Spleen (tissue), 11 donors: ENCODE results near the gene GPR158. TPM values are rescaled to one million over a fixed set of nuclear protein-coding genes. Genes with fewer than 3 reads are reported as not detected.

Experiments
- DNase-seq: peaks from one replicate; pipeline ENCODE4 v3.0.0-alpha.2; 2020
- H3K27ac ChIP-seq, 8 donors: fragments of 200-600 bp; sonication (generic) in 7 of 8; 1 replicate in 4 of 8; 2 replicates in 4 of 8; pipeline versions ENCODE4 v1.5.0 to v1.8.0; 2016 to 2021; ENCODE audit warnings: inconsistent platforms in 4 of 8, mild to moderate bottlenecking in 4 of 8, moderate library complexity in 1 of 8
- H3K27me3 ChIP-seq, 7 donors: fragments of 200-600 bp; sonication (generic) in 6 of 7; replicated peaks in 1 of 7; 1 replicate in 4 of 7; 2 replicates in 3 of 7; pipeline versions ENCODE4 v1.5.0 to v1.8.0; 2016 to 2021; ENCODE audit warnings: inconsistent platforms in 3 of 7, mild to moderate bottlenecking in 1 of 7
- H3K36me3 ChIP-seq, 6 donors: fragments of 200-600 bp; sonication (generic) in 5 of 6; 1 replicate in 4 of 6; 2 replicates in 2 of 6; pipeline versions ENCODE4 v1.5.0 to v1.8.0; 2016 to 2021; ENCODE audit warnings: inconsistent platforms in 2 of 6
- H3K4me1 ChIP-seq, 6 donors: fragments of 200-600 bp; sonication (generic) in 5 of 6; 1 replicate in 3 of 6; 2 replicates in 3 of 6; pipeline versions ENCODE4 v1.5.0 to v1.8.0; 2016 to 2021; ENCODE audit warnings: inconsistent platforms in 3 of 6
- H3K4me3 ChIP-seq, 8 donors: fragments of 200-600 bp; sonication (generic) in 7 of 8; 1 replicate in 4 of 8; 2 replicates in 4 of 8; pipeline versions ENCODE4 v1.5.0 to v1.8.0; 2016 to 2021; ENCODE audit warnings: inconsistent platforms in 4 of 8, mild to moderate bottlenecking in 4 of 8, moderate library complexity in 2 of 8
- H3K9me3 ChIP-seq, 8 donors: fragments of 200-600 bp; sonication (generic) in 7 of 8; 1 replicate in 4 of 8; 2 replicates in 4 of 8; pipeline versions ENCODE4 v1.5.0 to v1.8.0; 2016 to 2021; ENCODE audit warnings: inconsistent platforms in 4 of 8
- POLR2A ChIP-seq, 3 donors: fragments of 450-650 bp; IDR thresholded peaks; one replicate each; pipeline ENCODE4 v1.5.1; 2017; ENCODE audit warnings: antibody characterized with exemption in 3 of 3, mild to moderate bottlenecking in 1 of 3
- POLR2AphosphoS5 ChIP-seq, 3 donors: sonication (generic); formaldehyde crosslinking; IDR thresholded peaks; one replicate each; pipeline ENCODE4 v1.5.1; 2017; ENCODE audit warnings: antibody characterized with exemption in 3 of 3
- WGBS, 5 donors: extraction: QIAGEN DNeasy Blood & Tissue Kit in 3 of 5; methylation state at CpG; one replicate each; pipeline versions ENCODE4 v1.1.5 to v1.1.7; 2013 to 2018; 5-methylcytosine and 5-hydroxymethylcytosine counted together
- intact Hi-C: fragments of 100-400 bp; cut with DNase I; formaldehyde crosslinking; loops from one replicate; pipeline ENCODE4 v1.15.0; 2023; ENCODE audit warnings: low total_unique reads
- polyA plus RNA-seq, 3 donors: library from polyadenylated mRNA; stranded (reverse); fragments of 200-250 nt; gene quantifications; one replicate each; pipeline ENCODE4 v1.2.1, GENCODE V29; 2013
- total RNA-seq, 7 donors: library from RNA; depleted of rRNA in 3 of 7; stranded (reverse); fragments of >200 nt in 3 of 7; fragmentation: NEBNext Ultra II Directional in 4 of 7; extraction: Animal tissue kit (Norgen Biotek cat#: 25700) in 4 of 7; gene quantifications; one replicate each; pipeline versions ENCODE4 v1.1.0 to v1.2.1, GENCODE V29; 2016 to 2021
- TF ChIP-seq, protein P1 (sequence below), 11 experiments: fragments of 200-600 bp in 7 of 11; fragments of 450-650 bp in 4 of 11; sonication (generic) in 4 of 11; IDR thresholded peaks in 8 of 11; conservative IDR thresholded peaks in 3 of 11; 1 replicate in 7 of 11; 2 replicates in 4 of 11; pipeline versions ENCODE4 v1.4.0 to v1.8.0; 2016 to 2021; ENCODE audit warnings: antibody characterized with exemption in 11 of 11, inconsistent platforms in 4 of 11, mild to moderate bottlenecking in 1 of 11
- donor health status: healthy with polysubstance abuse.
- donor health status: DM: no; HTN: no; CAD: no; lungs with moderate emphysema.
- donor health status: DM: no; HTN: no; CAD: no.
- donor health status: Bipolar disorder and iron deficiency.
- donor health status: healthy.
- donor health status: DM: no; HTN: no; CAD: no.
- donor health status: DM: yes; HTN: yes; CAD: no.

Gene GPR158
- total and polyA plus RNA-seq, 10 donors: 0.03 to 0.79 (median 0.16) TPM

DNA sequence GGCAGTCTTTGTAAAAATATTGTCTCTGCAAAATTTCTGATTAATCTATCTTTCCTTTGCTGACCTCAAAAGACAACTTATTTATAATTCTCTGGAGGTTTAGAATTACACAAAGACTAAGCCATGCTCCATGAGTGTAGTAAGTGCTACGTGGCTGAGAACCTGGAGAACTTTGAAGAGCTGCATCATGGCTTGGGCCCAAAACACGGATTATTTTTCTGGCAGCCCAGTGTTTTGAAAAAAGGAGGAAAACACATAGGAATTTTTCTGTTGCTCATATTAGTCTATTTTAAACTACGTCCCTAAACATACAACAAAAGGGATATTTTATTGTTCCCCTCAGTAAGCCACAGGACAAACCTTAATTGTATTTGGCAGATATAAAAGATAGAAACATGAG lies 398.5 kb downstream of the GPR158 start:
- DNase-seq: no peak
- H3K9me3 ChIP-seq: no peaks in the 10 kb centered on the region
- no peaks in the 10 kb centered on the region for H3K27me3 ChIP-seq
- no peak overlapping the region for H3K4me3 ChIP-seq
- intact Hi-C loops: no loop called here
- 66 to 77% (median 72%) methylated on average over 3 of the region's 3 CpGs for WGBS, 5 donors
- H3K36me3 ChIP-seq: no peaks in the 10 kb centered on the region
- TF ChIP-seq POLR2A (IDR thresholded peaks at IDR 0.05) (no peak), POLR2AphosphoS5 (IDR thresholded peaks at IDR 0.05) (no peak)
- TF ChIP-seq, protein P1, sequence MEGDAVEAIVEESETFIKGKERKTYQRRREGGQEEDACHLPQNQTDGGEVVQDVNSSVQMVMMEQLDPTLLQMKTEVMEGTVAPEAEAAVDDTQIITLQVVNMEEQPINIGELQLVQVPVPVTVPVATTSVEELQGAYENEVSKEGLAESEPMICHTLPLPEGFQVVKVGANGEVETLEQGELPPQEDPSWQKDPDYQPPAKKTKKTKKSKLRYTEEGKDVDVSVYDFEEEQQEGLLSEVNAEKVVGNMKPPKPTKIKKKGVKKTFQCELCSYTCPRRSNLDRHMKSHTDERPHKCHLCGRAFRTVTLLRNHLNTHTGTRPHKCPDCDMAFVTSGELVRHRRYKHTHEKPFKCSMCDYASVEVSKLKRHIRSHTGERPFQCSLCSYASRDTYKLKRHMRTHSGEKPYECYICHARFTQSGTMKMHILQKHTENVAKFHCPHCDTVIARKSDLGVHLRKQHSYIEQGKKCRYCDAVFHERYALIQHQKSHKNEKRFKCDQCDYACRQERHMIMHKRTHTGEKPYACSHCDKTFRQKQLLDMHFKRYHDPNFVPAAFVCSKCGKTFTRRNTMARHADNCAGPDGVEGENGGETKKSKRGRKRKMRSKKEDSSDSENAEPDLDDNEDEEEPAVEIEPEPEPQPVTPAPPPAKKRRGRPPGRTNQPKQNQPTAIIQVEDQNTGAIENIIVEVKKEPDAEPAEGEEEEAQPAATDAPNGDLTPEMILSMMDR (IDR thresholded peaks at IDR 0.05 in 8 of 11, conservative IDR thresholded peaks at IDR 0.05 in 3 of 11): no peak
- H3K27ac ChIP-seq: no peak overlapping the region
- no peaks in the 10 kb centered on the region for H3K4me1 ChIP-seq

DNA sequence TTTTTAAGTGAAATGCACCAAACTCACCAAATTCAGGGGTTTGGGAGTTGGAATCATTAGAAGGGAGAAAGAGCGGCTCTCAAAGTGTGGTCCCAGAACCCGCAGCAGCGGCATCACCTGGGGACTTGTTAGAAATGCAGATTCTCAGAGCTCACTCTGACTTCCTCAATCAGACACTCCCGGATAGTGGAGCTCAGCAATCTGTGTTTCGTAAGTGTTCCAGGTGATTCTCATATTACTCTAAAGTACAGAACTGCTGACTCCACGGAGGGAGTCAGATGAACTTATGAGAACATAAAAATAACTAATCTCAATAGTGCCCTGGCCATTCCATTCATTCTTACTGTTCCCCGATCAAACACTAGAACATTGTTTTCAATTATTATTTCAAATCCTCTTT lies 400.5 kb downstream of the GPR158 start:
- intact Hi-C loops: no loop called here
- TF ChIP-seq POLR2AphosphoS5 (IDR thresholded peaks at IDR 0.05): no peak
- TF ChIP-seq POLR2A (IDR thresholded peaks at IDR 0.05): no peak
- TF ChIP-seq, protein P1 (IDR thresholded peaks at IDR 0.05 in 8 of 11, conservative IDR thresholded peaks at IDR 0.05 in 3 of 11): no peak
- H3K27ac ChIP-seq: no peak overlapping the region
- no peaks in the 10 kb centered on the region for H3K36me3 ChIP-seq
- 61 to 73% (median 67%) methylated on average over 7 of the region's 7 CpGs for WGBS, 5 donors
- H3K4me1 ChIP-seq: no peaks in the 10 kb centered on the region
- no peak for DNase-seq
- no peak overlapping the region for H3K4me3 ChIP-seq
- no peaks in the 10 kb centered on the region for H3K9me3 ChIP-seq
- H3K27me3 ChIP-seq: no peaks in the 10 kb centered on the region

DNA sequence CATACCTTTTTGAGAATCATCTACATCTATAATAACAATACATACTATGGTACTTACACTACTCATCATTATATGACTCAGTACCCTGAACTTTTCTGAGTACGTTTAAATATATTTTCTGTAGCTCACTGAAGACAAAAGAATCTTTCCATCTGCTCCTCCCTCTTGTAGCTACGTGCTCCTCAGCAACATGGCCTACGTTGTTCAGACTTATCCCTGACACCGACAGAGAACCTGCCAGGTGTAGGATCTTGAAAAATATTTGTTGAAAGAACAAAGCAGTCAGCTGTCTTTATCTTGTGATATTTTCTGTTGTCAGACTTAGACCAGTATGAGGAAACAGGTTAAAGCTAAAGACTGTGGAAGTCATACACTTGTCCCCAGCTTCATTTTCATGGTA lies 403.3 kb downstream of the GPR158 start:
- WGBS, 5 donors: 81 to 88% (median 82%) methylated on average over 4 of the region's 4 CpGs
- intact Hi-C loops: no loop called here
- TF ChIP-seq POLR2A (IDR thresholded peaks at IDR 0.05): no peak
- TF ChIP-seq, protein P1 (IDR thresholded peaks at IDR 0.05 in 8 of 11, conservative IDR thresholded peaks at IDR 0.05 in 3 of 11): no peak
- no peak for TF ChIP-seq POLR2AphosphoS5 (IDR thresholded peaks at IDR 0.05)
- no peak for DNase-seq
- Histone ChIP-seq H3K27ac (no peak overlapping the region), H3K9me3 (peaks cover 0 to 8% (median 0%) of the 10 kb centered on the region in 8 donors), H3K36me3 (no peaks in the 10 kb centered on the region), H3K27me3 (no peaks in the 10 kb centered on the region), H3K4me1 (no peaks in the 10 kb centered on the region), H3K4me3 (no peak overlapping the region)

DNA sequence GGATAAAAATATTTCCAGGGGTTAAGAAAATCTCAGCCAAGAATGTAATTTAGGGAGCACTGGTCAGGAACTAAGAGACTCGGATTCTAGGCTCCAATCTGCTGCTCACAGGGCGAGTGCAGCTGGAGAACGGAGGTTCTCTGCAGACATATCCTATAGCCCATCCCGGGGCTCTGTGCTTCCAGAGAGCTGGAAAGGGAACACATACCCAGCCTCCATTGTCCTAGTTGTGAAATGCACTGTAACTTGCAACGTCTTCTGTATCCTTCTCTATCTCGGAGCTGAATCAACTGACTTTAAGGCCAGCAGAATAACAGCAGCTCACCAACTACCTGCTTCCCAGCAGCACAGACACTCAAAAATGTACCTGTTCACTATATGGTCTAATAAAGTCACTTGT lies 408.2 kb downstream of the GPR158 start:
- peaks cover 0 to 29% (median 15%) of the 10 kb centered on the region in 8 donors for H3K9me3 ChIP-seq

More for the DNA sequence above, 408.2 kb downstream of the GPR158 start:
- H3K36me3 ChIP-seq: no peaks in the 10 kb centered on the region
- WGBS, 5 donors: 76 to 89% (median 80%) methylated on average over 6 of the region's 6 CpGs
- intact Hi-C loops: no loop called here
- H3K4me3 ChIP-seq: no peak overlapping the region
- H3K27me3 ChIP-seq: no peaks in the 10 kb centered on the region
- no peak overlapping the region for H3K27ac ChIP-seq
- no peaks in the 10 kb centered on the region for H3K4me1 ChIP-seq
- no peak for DNase-seq
- TF ChIP-seq, protein P1 (IDR thresholded peaks at IDR 0.05 in 8 of 11, conservative IDR thresholded peaks at IDR 0.05 in 3 of 11): no peak
- TF ChIP-seq POLR2AphosphoS5 (IDR thresholded peaks at IDR 0.05) (no peak), POLR2A (IDR thresholded peaks at IDR 0.05) (no peak)
